ENCODE measurements around the gene MVD. TPM values are rescaled to one million over a fixed set of nuclear protein-coding genes. Genes with fewer than 3 reads are reported as not detected.

Gene MVD
- total RNA-seq, 2 donors from 2014 or later: 34.7 to 40.0 TPM

DNA sequence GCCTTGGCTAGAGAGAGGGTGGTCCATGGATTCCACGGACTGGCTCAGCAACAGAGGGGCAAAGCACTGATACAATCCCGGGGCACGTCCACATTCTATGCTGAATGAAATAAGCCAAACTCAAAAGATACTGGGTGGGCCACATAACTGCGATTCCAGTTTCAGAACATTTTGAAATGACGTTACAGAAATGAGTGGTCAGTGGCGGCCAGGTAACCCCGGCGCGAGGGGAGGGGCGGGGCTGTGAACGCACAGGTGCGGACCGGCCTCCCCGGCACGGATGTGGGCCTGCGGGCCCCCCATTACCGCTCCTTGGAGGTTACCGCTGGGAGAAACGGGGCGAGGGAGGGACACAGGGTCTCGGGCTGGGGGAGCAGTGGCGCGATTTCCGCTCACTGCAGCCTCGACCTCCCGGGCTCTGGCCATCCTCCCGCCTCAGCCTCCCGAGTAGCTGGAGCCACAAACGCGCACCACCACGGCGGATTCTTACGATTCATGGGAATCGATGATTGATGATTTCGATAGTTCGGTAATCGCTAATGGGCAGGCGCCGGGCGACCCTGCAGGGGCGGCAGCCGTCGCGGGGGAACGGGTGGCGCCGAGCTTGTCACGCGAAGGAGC is 559 bp downstream of the MVD start:
- H3K9me3 ChIP-seq: no peaks in the 10 kb centered on the region
- no peaks in the 10 kb centered on the region for H3K27me3 ChIP-seq (replicated peaks; ENCODE audit: insufficient read depth)
- H3K27ac ChIP-seq: peak overlapping the region; percentile 71 to 88
- H3K4me1 ChIP-seq (replicated peaks): no peaks in the 10 kb centered on the region
- no peak for DNase-seq (ENCODE audit: low spot score)
- TF ChIP-seq POLR2AphosphoS5 (IDR thresholded peaks at IDR 0.05): no peak
- TF ChIP-seq, protein P1, sequence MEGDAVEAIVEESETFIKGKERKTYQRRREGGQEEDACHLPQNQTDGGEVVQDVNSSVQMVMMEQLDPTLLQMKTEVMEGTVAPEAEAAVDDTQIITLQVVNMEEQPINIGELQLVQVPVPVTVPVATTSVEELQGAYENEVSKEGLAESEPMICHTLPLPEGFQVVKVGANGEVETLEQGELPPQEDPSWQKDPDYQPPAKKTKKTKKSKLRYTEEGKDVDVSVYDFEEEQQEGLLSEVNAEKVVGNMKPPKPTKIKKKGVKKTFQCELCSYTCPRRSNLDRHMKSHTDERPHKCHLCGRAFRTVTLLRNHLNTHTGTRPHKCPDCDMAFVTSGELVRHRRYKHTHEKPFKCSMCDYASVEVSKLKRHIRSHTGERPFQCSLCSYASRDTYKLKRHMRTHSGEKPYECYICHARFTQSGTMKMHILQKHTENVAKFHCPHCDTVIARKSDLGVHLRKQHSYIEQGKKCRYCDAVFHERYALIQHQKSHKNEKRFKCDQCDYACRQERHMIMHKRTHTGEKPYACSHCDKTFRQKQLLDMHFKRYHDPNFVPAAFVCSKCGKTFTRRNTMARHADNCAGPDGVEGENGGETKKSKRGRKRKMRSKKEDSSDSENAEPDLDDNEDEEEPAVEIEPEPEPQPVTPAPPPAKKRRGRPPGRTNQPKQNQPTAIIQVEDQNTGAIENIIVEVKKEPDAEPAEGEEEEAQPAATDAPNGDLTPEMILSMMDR (IDR thresholded peaks at IDR 0.05): no peak
- TF ChIP-seq POLR2A (IDR thresholded peaks at IDR 0.05): no peak
- peak overlapping the region; percentile 67 to 91 for H3K4me3 ChIP-seq
- intact Hi-C loops (cut with DNase I): loop anchor here (2.0 kb wide), 1 partner anchor 92 kb away; the partner anchor contains the start of gene ZC3H18
- 1% methylated on average over 33 of the region's 49 CpGs for WGBS
- H3K36me3 ChIP-seq: no peaks in the 10 kb centered on the region

DNA sequence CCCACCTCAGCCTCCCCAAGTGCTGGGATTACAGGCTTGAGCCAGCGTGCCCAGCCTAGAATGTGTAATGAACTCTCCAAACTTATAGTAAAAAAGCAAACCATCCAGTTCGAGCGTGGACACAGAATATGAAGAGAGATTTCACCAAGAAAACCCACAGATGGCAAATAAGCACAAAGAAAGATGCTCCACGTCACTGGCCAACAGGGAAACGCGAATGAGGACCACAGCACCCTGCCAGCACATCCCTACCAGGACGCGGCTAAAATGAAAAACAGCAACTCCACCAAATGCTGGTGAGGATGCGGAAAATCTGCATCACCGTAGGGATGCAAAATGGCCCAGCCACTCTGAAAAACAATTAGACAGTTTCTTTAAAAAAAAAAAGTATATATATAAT is 1.4 kb downstream of the MVD start:
- TF ChIP-seq, protein P1 (IDR thresholded peaks at IDR 0.05): no peak
- TF ChIP-seq POLR2AphosphoS5 (IDR thresholded peaks at IDR 0.05) (no peak), POLR2A (IDR thresholded peaks at IDR 0.05) (no peak)
- H3K9me3 ChIP-seq: no peaks in the 10 kb centered on the region
- intact Hi-C loops (cut with DNase I): no loop called here
- no peak for DNase-seq (ENCODE audit: low spot score)
- no peaks in the 10 kb centered on the region for H3K4me1 ChIP-seq (replicated peaks)
- no peaks in the 10 kb centered on the region for H3K36me3 ChIP-seq
- no peaks in the 10 kb centered on the region for H3K27me3 ChIP-seq (replicated peaks; ENCODE audit: insufficient read depth)
- H3K4me3 ChIP-seq: no peak overlapping the region
- no peak overlapping the region for H3K27ac ChIP-seq
- 82% methylated on average over 10 of the region's 10 CpGs for WGBS

DNA sequence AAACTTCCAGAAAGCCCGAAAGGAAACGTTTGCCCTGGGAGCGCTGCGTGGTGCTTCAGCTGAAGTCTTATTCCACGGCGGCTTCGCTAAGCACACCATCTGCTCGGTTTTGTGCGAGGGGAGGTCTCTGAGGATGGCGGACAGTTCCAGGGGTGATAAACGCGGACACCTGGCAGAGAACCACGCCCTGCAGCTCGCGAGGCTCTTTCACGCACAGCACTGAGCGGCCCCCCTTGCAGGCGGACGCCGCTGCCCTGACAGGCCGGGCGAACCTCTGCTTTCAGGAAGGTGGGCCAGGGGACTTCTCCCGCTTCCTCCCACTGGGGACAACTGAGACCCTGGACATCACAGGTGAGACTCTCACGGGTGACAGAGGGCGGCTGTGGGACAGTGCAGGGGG is 3.7 kb downstream of the MVD start:
- 93% methylated on average over 25 of the region's 25 CpGs for WGBS
- Histone ChIP-seq H3K27ac (no peak overlapping the region), H3K36me3 (peaks cover 0 to 5% of the 10 kb centered on the region in 2 donors), H3K9me3 (no peaks in the 10 kb centered on the region), H3K27me3 (replicated peaks; ENCODE audit: insufficient read depth) (no peaks in the 10 kb centered on the region), H3K4me3 (no peak overlapping the region), H3K4me1 (replicated peaks) (no peaks in the 10 kb centered on the region)
- intact Hi-C loops (cut with DNase I): no loop called here
- DNase-seq (ENCODE audit: low spot score): no peak
- TF ChIP-seq POLR2A (IDR thresholded peaks at IDR 0.05): no peak
- TF ChIP-seq, protein P1 (IDR thresholded peaks at IDR 0.05): no peak
- TF ChIP-seq POLR2AphosphoS5 (IDR thresholded peaks at IDR 0.05): no peak

DNA sequence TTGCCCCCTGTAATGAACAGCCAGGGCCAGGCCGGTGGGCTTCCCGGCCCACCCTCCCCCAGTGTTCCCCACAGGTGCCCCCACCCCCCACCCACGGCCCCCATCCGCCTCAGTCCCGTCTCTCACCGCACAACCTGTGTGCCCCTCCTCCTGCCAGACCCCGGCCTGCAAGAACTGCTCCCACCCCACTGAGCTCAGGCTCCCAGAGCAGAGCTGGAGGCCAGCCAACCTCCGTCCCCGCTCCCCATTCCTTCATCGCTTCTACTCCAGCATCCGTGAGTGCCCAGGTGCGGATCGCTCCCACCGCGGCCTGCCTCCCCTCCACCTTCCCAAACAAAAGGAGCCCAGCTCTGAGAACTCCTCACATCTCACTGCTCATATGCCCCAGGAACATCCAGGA is 4.2 kb downstream of the MVD start:
- no peak overlapping the region for H3K27ac ChIP-seq
- DNase-seq (ENCODE audit: low spot score): no peak
- H3K9me3 ChIP-seq: no peaks in the 10 kb centered on the region
- H3K27me3 ChIP-seq (replicated peaks; ENCODE audit: insufficient read depth): no peaks in the 10 kb centered on the region
- no peak overlapping the region for H3K4me3 ChIP-seq
- peaks cover 0 to 5% of the 10 kb centered on the region in 2 donors for H3K36me3 ChIP-seq
- no peak for TF ChIP-seq POLR2AphosphoS5 (IDR thresholded peaks at IDR 0.05)
- TF ChIP-seq, protein P1 (IDR thresholded peaks at IDR 0.05): no peak
- no peak for TF ChIP-seq POLR2A (IDR thresholded peaks at IDR 0.05)
- intact Hi-C loops (cut with DNase I): no loop called here
- no peaks in the 10 kb centered on the region for H3K4me1 ChIP-seq (replicated peaks)
- WGBS: 83% methylated on average over 15 of the region's 15 CpGs

DNA sequence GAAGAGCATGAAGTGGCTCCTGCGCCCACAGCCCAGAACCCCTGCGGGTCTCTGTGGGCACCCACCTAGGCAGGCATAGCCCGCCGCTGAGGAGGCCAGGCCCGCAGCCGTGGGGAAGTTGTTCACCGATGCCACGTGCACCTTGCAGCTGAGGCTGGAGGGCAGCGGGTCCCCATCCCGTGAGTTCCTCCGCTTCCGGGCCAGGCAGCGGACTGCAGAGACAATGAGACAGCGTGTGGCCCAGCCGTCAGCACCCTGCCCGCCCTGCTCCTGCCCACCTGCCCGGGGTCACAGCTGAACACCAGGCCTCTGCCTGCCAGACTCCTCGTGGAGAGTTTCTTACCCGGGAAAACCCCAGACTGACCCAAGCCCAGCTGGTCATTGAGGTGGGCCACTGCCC is 5.5 kb downstream of the MVD start:
- Histone ChIP-seq H3K27me3 (replicated peaks; ENCODE audit: insufficient read depth) (no peaks in the 10 kb centered on the region), H3K9me3 (no peaks in the 10 kb centered on the region), H3K4me3 (no peak overlapping the region), H3K36me3 (peaks cover 0 to 5% of the 10 kb centered on the region in 2 donors), H3K4me1 (replicated peaks) (no peaks in the 10 kb centered on the region), H3K27ac (no peak overlapping the region)
- TF ChIP-seq, protein P1 (IDR thresholded peaks at IDR 0.05): no peak
- intact Hi-C loops (cut with DNase I): no loop called here
- no peak for DNase-seq (ENCODE audit: low spot score)
- WGBS: 94% methylated on average over 15 of the region's 19 CpGs
